ENCODE measurements around the gene CES1.
"Not testable (repeated sequence)": the region's sequence is repeated elsewhere in the genome, so short reads cannot be mapped to it uniquely, and the experiment has no call there.

Gene CES1

GRCh38 chr16:55832773-55833691, at the start of gene CES1:
Gene CES1, minus strand, starts transcription at chr16:55833096. Its CDS starts 41 bp downstream, at chr16:55833055.
- Histone ChIP-seq H3K27me3 (ENCODE audit: control insufficient read depth, insufficient read depth, low read length) (no peaks in the 10 kb centered on the region), H3K36me3 (ENCODE audit: control insufficient read depth, insufficient read depth, low read length) (no peaks in the 10 kb centered on the region), H3K9me3 (ENCODE audit: control insufficient read depth, low read length) (no peaks in the 10 kb centered on the region), H3K4me1 (ENCODE audit: control insufficient read depth, insufficient read depth, low read length) (no peaks in the 10 kb centered on the region), H3K4me3 (ENCODE audit: low read length) (no peak within 1 kb of the TSS), H3K9ac (ENCODE audit: low read length) (no peak within 1 kb of the TSS)

DNA sequence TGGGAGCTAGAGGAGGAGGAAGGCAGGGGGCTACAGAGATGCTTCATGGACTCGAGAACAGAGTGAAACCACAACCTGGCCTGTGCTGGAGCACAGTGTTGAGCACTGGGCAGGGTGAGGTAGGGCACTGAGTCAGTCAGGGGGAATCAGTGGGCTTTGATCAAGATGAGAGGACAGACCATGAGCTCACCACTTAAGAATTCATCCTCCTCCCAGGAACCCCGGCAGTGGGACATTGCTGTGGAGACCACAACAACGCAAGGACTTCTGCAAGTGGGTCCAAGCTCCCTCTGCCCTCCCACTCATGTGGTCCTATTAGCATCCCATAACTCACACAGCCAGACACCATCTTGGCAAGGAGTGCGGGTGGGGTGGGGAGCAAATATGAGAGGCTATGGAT, 44.0 kb upstream of the CES1 start:
- Histone ChIP-seq H3K27me3 (ENCODE audit: control insufficient read depth, insufficient read depth, low read length) (no peaks in the 10 kb centered on the region), H3K4me3 (ENCODE audit: low read length) (no peak overlapping the region), H3K36me3 (ENCODE audit: control insufficient read depth, insufficient read depth, low read length) (no peaks in the 10 kb centered on the region), H3K9me3 (ENCODE audit: control insufficient read depth, low read length) (no peaks in the 10 kb centered on the region), H3K4me1 (ENCODE audit: control insufficient read depth, insufficient read depth, low read length) (no peaks in the 10 kb centered on the region), H3K9ac (ENCODE audit: low read length) (no peak overlapping the region)

- H3K9ac ChIP-seq (ENCODE audit: low read length) = no peak within 1 kb of the TSS
- no peak within 1 kb of the TSS for H3K4me3 ChIP-seq (ENCODE audit: low read length)
- H3K36me3 ChIP-seq (ENCODE audit: control insufficient read depth, insufficient read depth, low read length) = no peaks in the 10 kb centered on the region
- H3K9me3 ChIP-seq (ENCODE audit: control insufficient read depth, low read length) = no peaks in the 10 kb centered on the region
- no peaks in the 10 kb centered on the region for H3K27me3 ChIP-seq (ENCODE audit: control insufficient read depth, insufficient read depth, low read length)
- no peaks in the 10 kb centered on the region for H3K4me1 ChIP-seq (ENCODE audit: control insufficient read depth, insufficient read depth, low read length)
These were observed 42.4 kb upstream of the CES1 start, which contains the start of gene CES5A for GRCh38 chr16:55875273-55875672. Gene CES5A, minus strand, starts transcription at chr16:55875373. Its CDS starts 152 bp downstream, at chr16:55875221.

DNA sequence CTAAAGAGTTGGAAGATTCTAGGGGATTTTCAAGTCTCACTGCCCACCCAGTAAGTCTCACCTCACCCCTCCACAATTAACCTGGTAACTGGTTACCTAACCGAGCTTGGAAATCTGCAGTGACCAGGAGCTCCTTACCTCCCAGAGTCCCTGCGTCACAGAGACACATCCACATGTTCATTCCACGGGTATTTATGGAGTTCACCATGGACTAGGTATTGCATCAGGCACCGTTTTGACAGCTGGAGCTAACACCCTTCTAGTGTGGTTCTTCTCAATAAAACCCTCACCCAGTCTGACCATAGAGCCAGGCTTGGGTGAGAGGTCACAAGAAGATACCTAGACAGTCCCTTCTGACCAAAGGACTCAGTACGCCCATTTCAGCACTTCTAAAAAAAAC, 40.2 kb upstream of the CES1 start:
- Histone ChIP-seq H3K27me3 (ENCODE audit: control insufficient read depth, insufficient read depth, low read length) (no peaks in the 10 kb centered on the region), H3K9ac (ENCODE audit: low read length) (no peak overlapping the region), H3K4me3 (ENCODE audit: low read length) (no peak overlapping the region), H3K9me3 (ENCODE audit: control insufficient read depth, low read length) (no peaks in the 10 kb centered on the region), H3K36me3 (ENCODE audit: control insufficient read depth, insufficient read depth, low read length) (no peaks in the 10 kb centered on the region), H3K4me1 (ENCODE audit: control insufficient read depth, insufficient read depth, low read length) (no peaks in the 10 kb centered on the region)

GRCh38 chr16:55872130-55872529, 39.2 kb upstream of the CES1 start:
- no peaks in the 10 kb centered on the region for H3K36me3 ChIP-seq (ENCODE audit: control insufficient read depth, insufficient read depth, low read length)

DNA sequence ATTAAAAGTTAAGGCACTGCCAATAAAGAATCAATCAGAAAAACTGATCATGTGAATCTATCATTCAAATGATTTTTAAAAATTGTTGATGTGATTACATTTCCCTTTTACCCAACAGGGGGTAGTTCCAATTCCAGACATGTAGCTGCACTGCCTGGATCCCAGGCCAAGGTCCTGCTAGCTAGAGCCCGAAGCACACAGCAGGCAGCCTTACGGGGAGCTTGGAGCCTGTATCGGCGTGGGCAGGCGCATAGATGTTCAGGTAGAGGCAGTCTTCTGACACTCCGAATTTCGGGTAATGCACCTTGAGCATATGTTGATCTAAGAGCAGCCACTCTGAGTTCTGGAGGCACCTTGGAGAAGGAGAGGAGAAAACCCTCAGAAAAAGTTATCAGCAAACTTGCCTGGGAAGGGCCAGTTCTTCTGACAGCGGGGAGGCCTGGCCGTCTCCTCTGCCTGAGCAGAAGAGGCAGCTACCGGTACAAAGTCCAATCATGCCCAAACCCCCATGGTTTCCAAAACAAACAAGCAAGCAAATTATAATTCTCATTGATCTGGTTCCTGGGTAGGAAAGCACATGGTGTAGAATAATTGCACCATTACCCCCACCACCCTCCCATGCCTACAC, 38.6 kb upstream of the CES1 start:
- Histone ChIP-seq H3K9ac (ENCODE audit: low read length) (no peak overlapping the region), H3K4me1 (ENCODE audit: control insufficient read depth, insufficient read depth, low read length) (no peaks in the 10 kb centered on the region), H3K27me3 (ENCODE audit: control insufficient read depth, insufficient read depth, low read length) (no peaks in the 10 kb centered on the region), H3K9me3 (ENCODE audit: control insufficient read depth, low read length) (no peaks in the 10 kb centered on the region), H3K36me3 (ENCODE audit: control insufficient read depth, insufficient read depth, low read length) (no peaks in the 10 kb centered on the region), H3K4me3 (ENCODE audit: low read length) (no peak overlapping the region)

More at GRCh38 chr16:55872130-55872529, 39.2 kb upstream of the CES1 start:
- Histone ChIP-seq H3K9ac (ENCODE audit: low read length) (no peak overlapping the region), H3K9me3 (ENCODE audit: control insufficient read depth, low read length) (no peaks in the 10 kb centered on the region), H3K27me3 (ENCODE audit: control insufficient read depth, insufficient read depth, low read length) (no peaks in the 10 kb centered on the region), H3K4me1 (ENCODE audit: control insufficient read depth, insufficient read depth, low read length) (no peaks in the 10 kb centered on the region), H3K4me3 (ENCODE audit: low read length) (no peak overlapping the region)

GRCh38 chr16:55868980-55869379, 36.1 kb upstream of the CES1 start:
- Histone ChIP-seq H3K4me1 (ENCODE audit: control insufficient read depth, insufficient read depth, low read length) (no peaks in the 10 kb centered on the region), H3K9ac (ENCODE audit: low read length) (no peak overlapping the region), H3K4me3 (ENCODE audit: low read length) (no peak overlapping the region), H3K36me3 (ENCODE audit: control insufficient read depth, insufficient read depth, low read length) (no peaks in the 10 kb centered on the region), H3K27me3 (ENCODE audit: control insufficient read depth, insufficient read depth, low read length) (no peaks in the 10 kb centered on the region), H3K9me3 (ENCODE audit: control insufficient read depth, low read length) (no peaks in the 10 kb centered on the region)

- Histone ChIP-seq H3K9ac (ENCODE audit: low read length) (no peak overlapping the region), H3K4me3 (ENCODE audit: low read length) (no peak overlapping the region), H3K27me3 (ENCODE audit: control insufficient read depth, insufficient read depth, low read length) (no peaks in the 10 kb centered on the region), H3K4me1 (ENCODE audit: control insufficient read depth, insufficient read depth, low read length) (no peaks in the 10 kb centered on the region), H3K36me3 (ENCODE audit: control insufficient read depth, insufficient read depth, low read length) (no peaks in the 10 kb centered on the region), H3K9me3 (ENCODE audit: control insufficient read depth, low read length) (no peaks in the 10 kb centered on the region)
These were observed 35.2 kb upstream of the CES1 start for GRCh38 chr16:55868137-55868536.

DNA sequence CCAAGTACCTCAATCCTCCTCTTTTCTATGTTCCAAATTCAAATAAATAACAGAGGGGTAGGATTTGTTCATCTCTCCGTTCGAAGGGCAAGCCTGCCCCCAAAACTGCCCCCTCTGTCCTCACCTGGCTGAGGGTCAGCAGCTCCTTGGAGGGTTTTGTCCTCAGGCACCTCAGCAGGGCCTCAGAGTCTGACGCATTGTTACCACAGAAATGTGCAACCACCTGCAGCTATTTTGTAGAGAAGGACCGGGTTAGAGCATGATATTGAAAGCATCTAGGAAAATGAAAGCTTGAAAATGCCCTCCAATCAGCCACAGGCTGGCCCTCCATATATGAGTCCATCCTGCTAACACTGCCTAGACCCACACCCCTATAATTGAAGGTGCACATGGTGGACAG, 28.4 kb upstream of the CES1 start:
- Histone ChIP-seq H3K4me3 (ENCODE audit: low read length) (no peak overlapping the region), H3K36me3 (ENCODE audit: control insufficient read depth, insufficient read depth, low read length) (no peaks in the 10 kb centered on the region), H3K4me1 (ENCODE audit: control insufficient read depth, insufficient read depth, low read length) (no peaks in the 10 kb centered on the region), H3K9ac (ENCODE audit: low read length) (no peak overlapping the region), H3K9me3 (ENCODE audit: control insufficient read depth, low read length) (no peaks in the 10 kb centered on the region), H3K27me3 (ENCODE audit: control insufficient read depth, insufficient read depth, low read length) (no peaks in the 10 kb centered on the region)

DNA sequence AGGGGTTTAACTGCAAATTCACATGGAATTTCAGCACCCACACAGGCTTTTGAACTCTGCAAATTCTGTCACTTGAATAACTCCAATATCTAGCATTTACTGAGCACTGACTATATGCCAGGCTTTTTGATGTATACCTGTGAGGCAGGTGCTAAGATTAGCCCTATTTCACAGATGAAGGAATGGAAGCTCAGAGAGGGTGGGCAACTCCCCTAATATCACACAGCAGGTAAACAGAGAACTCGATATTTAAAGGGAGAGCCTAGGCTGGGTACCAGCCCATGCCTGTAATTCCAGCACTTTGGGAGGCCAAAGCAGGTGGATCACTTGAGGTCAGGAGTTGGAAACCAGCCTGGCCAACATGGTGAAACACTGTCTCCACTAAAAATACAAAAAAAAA, 24.8 kb upstream of the CES1 start:
- H3K4me3 ChIP-seq (ENCODE audit: low read length); H3K9me3 ChIP-seq (ENCODE audit: control insufficient read depth, low read length); H3K9ac ChIP-seq (ENCODE audit: low read length); H3K36me3 ChIP-seq (ENCODE audit: control insufficient read depth, insufficient read depth, low read length); H3K4me1 ChIP-seq (ENCODE audit: control insufficient read depth, insufficient read depth, low read length); H3K27me3 ChIP-seq (ENCODE audit: control insufficient read depth, insufficient read depth, low read length): not testable (repeated sequence)

- no peaks in the 10 kb centered on the region for H3K4me1 ChIP-seq (ENCODE audit: control insufficient read depth, insufficient read depth, low read length)
- H3K36me3 ChIP-seq (ENCODE audit: control insufficient read depth, insufficient read depth, low read length) = no peaks in the 10 kb centered on the region
- no peaks in the 10 kb centered on the region for H3K9me3 ChIP-seq (ENCODE audit: control insufficient read depth, low read length)
These were observed 24.1 kb upstream of the CES1 start for GRCh38 chr16:55856950-55857349.

GRCh38 chr16:55853114-55853513, 20.2 kb upstream of the CES1 start:
- Histone ChIP-seq H3K9ac (ENCODE audit: low read length) (no peak overlapping the region), H3K9me3 (ENCODE audit: control insufficient read depth, low read length) (no peaks in the 10 kb centered on the region), H3K4me3 (ENCODE audit: low read length) (no peak overlapping the region), H3K36me3 (ENCODE audit: control insufficient read depth, insufficient read depth, low read length) (no peaks in the 10 kb centered on the region), H3K27me3 (ENCODE audit: control insufficient read depth, insufficient read depth, low read length) (no peaks in the 10 kb centered on the region), H3K4me1 (ENCODE audit: control insufficient read depth, insufficient read depth, low read length) (no peaks in the 10 kb centered on the region)

More at GRCh38 chr16:55856950-55857349, 24.1 kb upstream of the CES1 start:
- H3K9ac ChIP-seq (ENCODE audit: low read length) = no peak overlapping the region
- no peaks in the 10 kb centered on the region for H3K27me3 ChIP-seq (ENCODE audit: control insufficient read depth, insufficient read depth, low read length)
- H3K4me3 ChIP-seq (ENCODE audit: low read length) = no peak overlapping the region
